Activated T-cell treated with anti-CD3 and anti-CD28 coated beads for 4 hours (primary cell): ENCODE measurements around the gene PYGB.
"Not testable (repeated sequence)": the region's sequence is repeated elsewhere in the genome, so short reads cannot be mapped to it uniquely, and the experiment has no call there.

ENCODE experiments used
- DNase-seq: peaks from one replicate; pipeline ENCODE4 v3.0.0-alpha.2; 2020

The PYGB gene

DNA sequence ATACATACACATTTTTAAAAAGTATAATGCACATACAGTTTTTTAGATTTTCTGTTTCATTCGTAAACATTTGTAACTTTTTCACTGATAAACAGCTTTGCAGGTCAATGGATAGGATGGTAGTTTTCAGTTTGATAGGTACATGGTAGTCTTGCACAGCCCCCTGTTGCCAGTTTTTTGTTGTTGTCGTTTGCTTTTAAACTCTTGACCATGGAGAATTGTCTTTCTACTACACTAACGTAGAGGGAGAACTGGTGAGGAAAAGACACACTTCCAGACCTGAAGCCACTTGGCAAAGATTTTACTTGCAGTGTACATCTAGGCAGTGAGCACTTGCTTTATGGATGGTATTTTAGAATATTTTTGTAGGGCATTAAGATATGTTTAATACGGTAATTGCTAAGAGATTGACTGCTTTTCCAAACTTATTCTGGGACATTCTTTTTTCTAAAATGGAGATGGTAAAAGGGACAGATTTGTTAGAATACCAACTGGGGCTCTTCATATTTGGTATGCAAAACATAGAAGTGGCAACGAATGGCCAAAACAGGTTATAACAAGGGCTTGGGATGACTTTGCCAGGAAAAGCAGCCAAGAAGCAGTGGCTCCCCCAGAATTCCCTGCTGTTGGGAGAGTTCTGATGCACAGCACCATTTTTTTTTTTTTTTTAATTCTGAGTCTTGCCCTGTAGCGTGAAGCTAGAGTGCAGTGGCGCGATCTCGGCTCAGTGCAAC lies 1.5 kb downstream of the PYGB start:
- no peak for DNase-seq

- no peak for DNase-seq
Measured at GRCh38 chr20:25250508-25250907, 2.6 kb downstream of the PYGB start.

DNA sequence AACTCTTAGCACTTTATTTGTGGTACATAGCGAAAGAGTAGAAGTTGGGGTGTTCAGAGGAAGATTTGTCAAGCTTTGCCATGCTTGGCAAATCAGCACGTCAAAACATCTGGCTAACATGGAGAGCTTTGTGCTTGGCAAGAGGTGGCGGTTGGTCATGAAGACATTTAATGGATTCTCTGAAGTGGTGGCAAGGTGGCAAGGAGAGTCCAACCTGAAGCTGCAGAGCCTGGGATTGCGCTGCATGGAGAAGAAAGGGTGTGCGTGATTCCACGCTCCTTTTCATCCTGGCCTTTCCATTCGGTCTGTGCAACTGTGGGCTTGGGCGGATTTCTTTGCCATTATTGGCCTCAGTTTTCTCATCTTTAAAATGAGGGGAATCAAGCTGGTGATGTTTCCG lies 3.1 kb downstream of the PYGB start:
- no peak for DNase-seq

DNA sequence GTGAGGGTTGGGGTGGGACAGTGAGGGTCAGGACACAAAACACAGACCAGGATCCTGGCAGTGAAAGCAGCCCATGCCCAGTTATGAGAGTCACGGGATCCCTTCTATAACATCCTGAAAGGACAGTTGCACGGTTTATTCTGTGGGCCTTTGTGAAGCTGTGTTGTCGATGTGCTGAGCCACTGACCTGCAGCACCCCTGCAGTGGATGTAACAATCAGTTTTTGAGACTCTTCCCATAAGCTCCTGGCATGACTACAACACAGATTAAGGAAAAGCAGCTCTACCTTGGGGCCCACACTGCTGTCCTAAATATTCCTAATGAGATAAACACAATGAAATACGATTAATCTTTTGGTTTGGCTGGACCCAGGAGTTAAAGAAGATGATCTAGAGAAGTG lies 3.7 kb downstream of the PYGB start:
- DNase-seq, result no peak

- DNase-seq, result no peak
Measured at GRCh38 chr20:25252230-25252651, 4.4 kb downstream of the PYGB start.

GRCh38 chr20:25252686-25253421 lies 5.0 kb downstream of the PYGB start:
- DNase-seq, result no peak

- DNase-seq, result no peak
Measured at GRCh38 chr20:25253606-25254275, 5.9 kb downstream of the PYGB start.

DNA sequence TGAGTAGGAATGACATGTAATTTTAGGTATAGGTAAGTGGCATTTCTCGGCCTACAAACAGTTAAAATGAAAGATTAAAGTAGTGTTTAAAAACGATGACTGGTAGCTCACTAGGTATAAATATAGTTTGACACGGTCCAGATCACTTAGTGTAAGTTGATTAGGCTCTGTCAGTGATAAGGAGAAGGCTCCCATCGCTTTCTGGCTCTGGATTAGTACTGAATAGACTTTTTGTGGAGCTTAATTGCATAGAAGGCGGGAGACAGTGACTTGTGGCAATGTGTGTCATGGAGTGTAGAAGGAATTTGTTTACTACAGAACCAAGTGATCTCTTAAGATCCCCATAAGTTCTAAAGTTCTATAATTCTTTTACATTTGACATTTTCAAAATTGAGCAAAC lies 6.7 kb downstream of the PYGB start:
- DNase-seq, result no peak

- DNase-seq, result no peak
Measured at GRCh38 chr20:25254986-25255680, 7.2 kb downstream of the PYGB start.

- DNase-seq, result no peak
Measured at GRCh38 chr20:25256226-25256859, 8.5 kb downstream of the PYGB start.

DNA sequence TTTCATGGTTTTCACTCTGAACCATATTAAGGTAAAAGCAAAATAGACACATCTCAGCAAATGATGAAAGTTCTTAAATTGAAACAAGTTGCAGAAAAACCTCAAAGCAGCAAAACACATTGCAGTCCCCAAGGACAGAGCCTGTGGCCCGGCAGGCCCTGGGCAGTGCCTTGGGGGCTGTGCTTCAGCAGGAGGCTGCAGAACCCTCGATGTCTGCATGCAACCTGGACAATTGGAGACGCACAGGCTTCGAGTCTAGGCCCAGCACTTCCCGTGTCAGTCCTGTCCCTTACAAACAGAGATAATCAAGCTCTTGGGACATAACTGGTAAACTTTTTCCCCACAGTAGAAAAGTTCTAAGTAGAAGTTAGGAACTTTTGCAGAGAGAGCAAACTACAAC lies 9.2 kb downstream of the PYGB start:
- DNase-seq, result no peak

DNA sequence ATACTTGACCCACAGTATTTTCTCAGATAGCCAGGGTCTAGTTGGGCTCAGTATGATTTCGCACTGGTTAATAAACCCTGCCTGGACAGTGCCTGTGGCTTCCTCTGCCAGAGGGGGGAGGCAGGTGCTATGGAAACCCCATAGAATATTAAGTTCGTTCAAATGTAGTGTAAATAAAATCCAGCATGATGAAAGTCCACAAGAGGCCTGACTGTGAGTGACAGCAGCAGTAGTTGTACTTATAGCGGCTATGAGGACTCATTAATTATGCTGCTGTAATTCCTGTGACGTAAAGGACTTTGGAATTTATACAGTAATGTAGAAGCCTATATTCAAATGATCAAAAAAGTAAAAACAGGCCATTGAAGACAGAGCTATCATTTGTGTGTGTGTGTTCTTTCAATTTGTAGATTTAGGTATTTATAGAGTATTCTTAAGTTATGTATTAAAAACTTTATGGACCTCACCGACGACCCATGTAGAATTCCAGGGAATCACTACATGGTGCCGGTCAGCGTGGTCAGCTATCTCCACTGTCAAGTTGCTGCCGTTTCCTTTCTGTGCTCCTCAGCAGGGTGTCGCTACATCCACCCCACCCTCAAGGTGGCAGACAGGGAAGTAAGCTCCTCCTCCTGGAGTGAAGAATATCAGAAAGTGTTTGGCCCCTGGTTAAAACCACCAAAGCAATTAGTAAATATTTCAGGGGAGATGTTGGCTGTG lies 10.0 kb downstream of the PYGB start:
- DNase-seq, result no peak

DNA sequence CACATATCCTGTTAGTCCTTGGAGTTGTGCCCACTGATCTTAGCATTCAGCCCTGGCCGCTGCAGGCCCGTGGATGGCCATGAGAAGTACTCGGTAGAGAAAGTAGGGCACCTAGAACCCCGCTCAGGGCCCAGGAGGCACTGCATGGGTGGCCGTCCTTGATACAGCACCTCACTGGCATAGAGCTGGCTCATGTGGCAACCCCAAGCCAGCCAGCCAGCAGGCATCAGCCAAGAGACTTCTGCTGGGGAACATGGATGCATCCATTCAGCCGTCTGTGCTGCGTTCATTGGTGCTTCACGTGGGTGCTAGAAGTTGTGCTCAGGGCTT lies 10.6 kb downstream of the PYGB start:
- no peak for DNase-seq

- no peak for DNase-seq
Measured at GRCh38 chr20:25258828-25259227, 10.9 kb downstream of the PYGB start.

- no peak for DNase-seq
Measured at GRCh38 chr20:25259358-25259757, 11.5 kb downstream of the PYGB start.

- DNase-seq, result no peak
Measured at GRCh38 chr20:25259788-25260254, 11.9 kb downstream of the PYGB start.

DNA sequence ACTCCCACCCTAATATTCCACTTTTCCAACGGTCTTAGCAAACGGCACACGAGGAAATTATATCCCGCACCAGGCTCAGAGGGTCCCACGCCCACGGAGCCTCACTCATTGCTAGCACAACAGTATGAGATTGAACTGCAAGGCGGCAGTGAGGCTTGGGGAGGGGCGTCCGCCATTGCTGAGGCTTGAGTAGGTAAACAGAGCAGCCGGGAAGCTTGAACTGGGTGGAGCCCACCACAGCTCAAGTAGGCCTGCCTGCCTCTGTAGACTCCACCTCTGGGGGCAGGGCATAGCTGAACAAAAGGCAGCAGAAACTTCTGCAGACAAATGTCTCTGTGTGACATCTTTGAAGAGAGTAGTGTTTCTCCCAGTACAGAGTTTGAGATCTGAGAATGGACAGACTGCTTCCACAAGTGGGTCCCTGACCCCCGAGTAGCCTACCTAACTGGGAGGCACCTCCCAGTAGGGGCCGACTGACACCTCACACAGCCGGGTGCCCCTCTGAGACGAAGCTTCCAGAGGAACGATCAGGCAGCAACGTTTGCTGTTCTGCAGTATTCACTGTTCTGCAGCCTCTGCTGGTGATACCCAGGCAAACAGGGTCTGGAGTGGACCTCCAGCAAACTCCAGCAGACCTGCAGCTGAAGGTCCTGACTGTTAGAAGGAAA lies 13.0 kb downstream of the PYGB start:
- not testable (repeated sequence) for DNase-seq

GRCh38 chr20:25269057-25269832 lies 21.4 kb downstream of the PYGB start:
- DNase-seq, result no peak

DNA sequence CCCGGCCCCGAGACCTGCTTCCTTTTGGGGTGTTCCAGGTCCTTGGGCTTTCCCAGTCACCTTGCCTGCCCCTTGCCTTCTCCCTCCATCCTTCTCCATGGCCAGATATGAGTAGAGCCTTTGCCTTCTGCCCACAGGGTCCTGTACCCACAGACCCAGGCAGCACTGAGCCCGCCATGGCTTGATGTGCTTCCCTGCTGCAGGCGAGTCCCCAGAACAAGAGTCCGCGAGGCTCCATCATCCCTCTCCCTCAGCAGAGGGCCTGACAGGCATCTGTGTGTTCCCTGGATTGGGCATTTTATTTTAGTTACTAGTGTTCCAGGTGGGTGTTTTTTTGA lies 21.9 kb downstream of the PYGB start:
- no peak for DNase-seq

DNA sequence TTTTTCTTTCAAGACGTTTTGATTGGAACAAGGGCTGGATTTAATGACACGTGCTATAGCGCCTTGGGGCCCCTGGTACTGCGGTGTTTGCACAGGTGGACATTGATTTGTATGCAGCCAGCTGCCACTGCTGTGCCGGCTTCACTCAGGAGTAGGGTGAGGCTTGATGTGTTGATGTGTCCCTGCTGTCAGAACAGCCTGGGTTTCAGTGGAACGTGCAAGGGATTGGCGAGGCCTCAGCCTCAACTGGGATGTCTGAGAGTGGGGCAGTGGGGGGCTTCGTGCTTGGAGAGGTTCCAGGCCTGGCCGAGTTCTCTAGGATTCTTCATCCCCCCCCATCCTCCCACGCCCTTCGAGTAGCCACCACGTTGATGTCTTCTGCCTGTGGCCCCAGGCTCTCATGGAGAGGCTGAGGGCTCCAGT lies 23.0 kb downstream of the PYGB start:
- DNase-seq, result no peak
